Measurements from ENCODE around the gene ATP10B.
"Not testable (repeated sequence)": the region's sequence is repeated elsewhere in the genome, so short reads cannot be mapped to it uniquely, and the experiment has no call there.

The ATP10B gene

DNA sequence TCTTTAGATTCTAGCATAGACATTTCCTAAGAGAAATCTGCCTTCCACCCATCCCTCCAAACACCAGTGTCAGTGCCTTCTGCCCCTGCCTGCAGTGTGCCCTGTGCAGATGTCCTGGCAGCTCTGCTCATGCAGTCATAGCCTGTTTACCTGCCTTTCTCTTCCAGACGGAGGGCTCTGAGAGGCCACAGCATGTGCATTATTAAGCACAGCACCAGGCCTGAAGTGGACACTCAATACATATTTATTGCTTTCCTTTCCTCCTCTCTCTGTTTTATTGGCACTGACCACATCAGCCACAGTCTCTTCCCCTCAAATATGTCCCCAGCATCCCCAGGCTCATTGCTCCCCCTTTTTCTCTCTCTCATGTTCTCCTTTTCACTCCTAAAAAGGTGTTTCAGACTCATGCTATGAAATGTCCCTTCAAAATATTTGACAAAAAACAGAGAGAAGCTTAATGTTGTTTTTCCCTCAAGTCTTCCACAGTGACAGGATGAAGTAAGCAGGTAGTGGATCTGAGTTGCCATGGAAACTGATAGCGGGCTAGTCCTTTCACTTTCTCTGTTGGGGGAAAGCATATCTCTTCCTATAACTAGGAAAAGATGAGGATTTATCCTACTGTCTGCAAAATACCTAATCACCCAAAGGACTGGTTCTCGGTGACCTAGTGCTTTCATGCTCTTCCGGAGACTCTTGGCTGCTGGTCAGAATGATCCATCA, 100.9 kb downstream of the ATP10B start:
- no peak for DNase-seq (ENCODE audit: low spot score)

DNA sequence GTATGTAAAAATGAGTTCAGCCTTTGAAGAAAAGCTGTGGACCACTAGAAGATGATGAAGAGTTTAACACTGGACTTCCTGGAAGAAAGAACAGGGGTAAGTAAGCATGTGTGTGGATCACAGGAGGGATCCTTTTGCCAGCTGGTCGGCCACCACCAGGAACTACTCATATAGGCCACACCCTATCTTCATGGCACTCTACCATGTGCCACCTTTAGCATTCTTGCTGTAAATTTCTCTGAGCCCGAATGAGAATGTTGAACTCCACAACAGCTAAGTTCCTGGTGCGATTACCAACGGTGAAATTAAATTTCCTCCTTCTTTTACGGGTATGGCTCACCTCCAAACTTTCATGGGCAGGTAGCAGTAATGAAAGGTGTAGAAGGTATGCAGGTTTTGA, 102.3 kb downstream of the ATP10B start:
- DNase-seq (ENCODE audit: low spot score) = no peak

DNA sequence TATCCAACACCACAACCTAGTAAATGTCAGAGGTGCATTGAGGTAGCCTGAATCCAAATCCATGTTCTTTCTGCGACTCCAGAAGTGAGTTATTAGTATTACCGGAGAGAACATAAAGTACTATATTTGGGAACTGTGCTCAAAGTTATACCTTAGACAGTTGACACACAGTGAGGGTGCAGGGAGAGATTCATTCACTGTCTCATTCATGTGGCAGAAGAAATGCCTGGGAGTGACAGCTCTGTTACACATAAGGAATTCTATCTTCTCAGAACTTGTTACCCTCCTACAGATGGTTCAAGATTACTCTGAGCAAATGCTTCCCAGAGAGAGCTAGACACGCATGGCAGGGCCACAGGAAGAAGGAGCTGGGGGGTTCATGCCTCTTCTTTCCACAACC, 103.0 kb downstream of the ATP10B start:
- no peak for DNase-seq (ENCODE audit: low spot score)

DNA sequence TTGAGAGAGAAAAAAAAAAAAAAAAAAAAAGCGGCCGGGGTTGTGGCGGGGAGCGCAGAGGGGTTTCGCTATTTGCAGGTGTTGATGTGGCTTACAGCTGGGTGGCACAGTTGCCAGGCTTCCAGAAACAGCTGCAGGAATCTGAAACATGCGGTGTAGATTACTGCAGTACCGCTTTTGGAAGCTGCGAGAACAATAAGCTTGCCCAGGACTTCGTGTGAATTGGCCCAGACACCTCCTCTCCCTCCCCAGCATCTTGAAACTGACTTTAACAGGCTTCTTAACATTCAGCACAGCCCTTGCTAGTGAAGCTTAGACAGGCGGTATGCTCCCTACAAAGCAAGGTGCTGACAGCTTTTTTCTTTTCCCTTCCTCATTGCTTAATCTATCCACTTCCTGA, 104.0 kb downstream of the ATP10B start:
- no peak for DNase-seq (ENCODE audit: low spot score)

DNA sequence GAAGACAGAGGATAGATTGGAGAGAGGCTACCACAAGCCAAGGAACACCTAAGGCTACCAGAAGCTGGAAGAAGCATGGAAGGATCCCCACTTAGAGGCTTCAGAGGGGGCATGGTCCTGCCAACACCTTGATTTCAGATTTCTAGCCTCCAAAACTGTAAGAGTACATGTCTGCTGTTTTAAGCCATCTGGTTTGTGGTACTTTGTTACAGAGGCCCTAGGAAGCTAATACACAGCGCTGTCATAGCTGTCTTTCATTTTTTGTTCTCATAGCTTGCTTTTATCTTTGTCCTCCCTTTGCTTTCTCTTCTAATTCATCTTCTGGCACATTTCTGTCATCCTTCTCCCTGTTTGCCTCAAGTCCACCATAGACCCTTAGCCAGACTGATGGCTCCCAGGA, 104.5 kb downstream of the ATP10B start:
- DNase-seq (ENCODE audit: low spot score) = no peak

DNA sequence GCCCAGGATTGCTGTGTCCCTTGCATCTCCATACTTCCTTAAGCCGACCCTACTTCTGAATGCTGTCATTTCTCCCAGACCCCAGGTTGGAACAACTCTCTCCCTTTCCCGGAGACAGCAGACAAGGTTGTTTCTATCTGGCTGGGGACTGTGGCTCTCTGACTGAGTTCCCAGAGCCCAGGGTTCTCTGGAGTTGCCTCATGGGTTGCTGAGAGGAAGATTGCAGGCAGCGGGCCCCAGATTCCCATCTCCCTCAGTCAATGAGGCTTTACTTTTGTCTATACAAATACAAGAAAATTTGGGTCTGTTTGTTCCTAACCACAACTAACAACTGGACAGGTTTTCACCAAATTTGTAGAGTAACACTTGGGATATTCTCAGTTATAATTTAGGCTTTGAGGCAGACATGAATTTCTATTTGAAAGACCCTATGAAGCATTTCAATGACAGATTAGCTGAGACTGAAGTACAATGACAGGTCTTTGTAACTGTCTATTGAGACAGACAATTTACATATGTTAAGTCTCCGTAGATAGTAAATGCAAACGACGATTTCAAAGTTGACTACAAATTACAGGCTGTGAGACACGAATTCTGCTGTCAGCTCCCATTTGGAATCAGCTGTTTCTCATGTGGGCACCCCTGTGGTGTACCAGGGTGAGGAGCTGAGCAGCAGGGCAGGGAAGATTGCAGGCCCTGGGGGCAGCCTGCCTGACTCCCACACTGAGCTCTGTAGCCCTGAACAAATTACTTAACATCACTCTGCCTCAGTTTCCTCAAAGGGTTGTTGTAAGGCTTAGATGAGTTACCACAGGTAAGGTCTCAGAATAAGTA, 107.5 kb downstream of the ATP10B start:
- DNase-seq (ENCODE audit: low spot score) = no peak

DNA sequence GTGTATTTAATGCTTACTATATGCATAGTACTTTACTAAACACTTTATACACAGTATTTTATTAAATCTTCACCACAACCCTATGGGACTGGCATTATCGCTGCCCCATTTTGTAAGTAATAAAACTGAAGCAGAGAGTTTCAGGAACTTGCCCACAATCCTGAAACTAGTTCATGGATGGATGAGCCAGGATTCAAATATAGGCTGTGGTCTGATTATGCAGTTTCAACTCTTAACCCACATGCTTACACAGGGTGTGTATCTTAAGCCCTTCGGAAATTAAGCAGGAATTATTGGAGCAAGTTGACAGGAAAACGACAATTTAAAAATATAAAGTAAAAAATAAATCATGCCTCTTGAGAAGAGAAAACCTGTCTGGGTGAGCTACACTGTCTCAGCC, 109.0 kb downstream of the ATP10B start:
- DNase-seq (ENCODE audit: low spot score) = peak; percentile 42

DNA sequence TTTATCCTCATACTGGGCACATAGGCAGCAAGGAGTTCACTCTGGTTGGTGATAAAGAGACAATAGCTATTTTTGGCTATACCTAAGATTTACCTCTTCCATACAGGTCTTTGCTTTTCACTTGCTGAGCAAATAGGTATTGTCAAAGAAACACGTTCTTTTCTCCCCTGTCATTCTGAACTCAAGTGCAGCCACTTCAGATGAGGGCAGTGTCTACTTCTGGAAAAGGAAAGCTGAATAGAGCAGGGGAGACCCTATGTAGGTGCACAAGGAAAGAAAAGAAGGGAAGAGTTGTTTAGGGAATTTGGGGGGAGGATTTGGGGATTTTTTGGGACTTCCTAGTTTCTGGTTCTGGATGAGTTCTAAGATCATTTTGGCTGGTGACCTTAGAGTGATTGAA, 109.6 kb downstream of the ATP10B start:
- DNase-seq (ENCODE audit: low spot score) = no peak

DNA sequence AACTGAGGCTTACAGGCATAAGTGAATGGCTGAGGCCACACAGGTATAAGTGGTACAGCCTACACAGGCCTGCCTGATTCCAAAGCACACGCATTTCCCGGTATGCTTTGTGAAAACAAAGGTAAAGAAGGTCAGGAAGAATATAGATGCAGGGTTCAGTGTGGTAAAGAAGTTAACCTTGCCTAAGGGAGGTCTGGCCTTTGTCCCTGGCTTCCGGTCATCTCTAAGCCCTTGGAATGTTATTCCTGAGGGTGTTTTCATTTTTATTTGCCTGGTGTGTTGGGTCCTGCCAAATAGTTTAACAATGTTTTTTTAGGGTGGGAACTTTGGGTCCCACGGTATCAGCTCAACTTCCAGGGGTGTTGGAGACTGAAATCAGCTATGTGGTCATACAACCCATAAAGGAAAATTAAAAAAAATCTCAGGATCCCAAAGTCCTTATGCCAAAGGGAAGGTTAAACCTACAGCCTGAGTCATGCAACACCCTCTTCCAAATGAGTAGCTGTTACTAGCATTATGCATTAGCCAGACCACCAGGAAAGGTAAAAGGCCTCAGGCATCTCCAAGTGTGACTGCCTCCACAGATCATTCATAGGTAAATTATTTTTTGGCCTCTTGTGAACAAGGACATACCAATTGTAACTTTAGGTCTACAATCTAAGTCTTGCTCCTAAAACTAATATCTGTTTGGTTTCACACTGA, 124.6 kb downstream of the ATP10B start:
- DNase-seq (ENCODE audit: low spot score) = peak; percentile 20

DNA sequence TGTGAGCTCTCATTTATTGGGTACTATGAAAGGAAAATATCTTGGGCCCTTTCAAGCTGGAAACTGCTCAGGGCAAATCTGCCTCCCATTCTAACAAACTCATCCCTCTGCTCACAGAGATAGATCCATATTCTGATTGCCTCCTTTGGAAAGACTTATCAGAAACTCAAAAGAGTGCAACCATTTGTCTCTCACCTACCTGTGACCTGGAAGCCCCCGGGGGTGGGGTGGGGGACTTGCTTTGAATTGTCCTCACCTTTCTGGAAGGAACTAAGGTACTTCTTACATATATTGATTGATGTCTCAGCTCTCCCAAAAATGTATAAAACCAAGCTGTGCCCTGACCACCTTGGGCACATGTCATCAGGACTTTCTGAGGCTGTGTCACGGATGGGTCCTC, 125.3 kb downstream of the ATP10B start:
- DNase-seq (ENCODE audit: low spot score) = no peak

DNA sequence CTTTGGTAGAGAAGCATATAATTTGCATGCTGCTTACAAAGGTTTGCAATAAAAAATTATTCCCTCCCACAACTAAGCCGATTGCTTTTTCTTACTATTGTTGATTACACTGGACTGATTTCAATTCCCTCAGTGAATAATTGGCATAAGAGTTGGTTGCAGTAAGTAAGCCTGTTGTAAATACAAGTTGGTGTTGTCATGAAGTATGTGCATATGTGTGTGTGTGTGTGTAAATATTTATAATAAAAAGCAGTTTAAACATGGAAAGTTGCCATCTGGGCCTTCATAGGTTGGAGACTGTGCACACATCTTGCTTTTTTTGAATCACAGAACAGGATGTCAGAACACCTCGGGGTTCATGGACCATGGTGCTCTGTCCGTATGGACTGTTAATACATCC, 131.2 kb downstream of the ATP10B start:
- no peak for DNase-seq (ENCODE audit: low spot score)

DNA sequence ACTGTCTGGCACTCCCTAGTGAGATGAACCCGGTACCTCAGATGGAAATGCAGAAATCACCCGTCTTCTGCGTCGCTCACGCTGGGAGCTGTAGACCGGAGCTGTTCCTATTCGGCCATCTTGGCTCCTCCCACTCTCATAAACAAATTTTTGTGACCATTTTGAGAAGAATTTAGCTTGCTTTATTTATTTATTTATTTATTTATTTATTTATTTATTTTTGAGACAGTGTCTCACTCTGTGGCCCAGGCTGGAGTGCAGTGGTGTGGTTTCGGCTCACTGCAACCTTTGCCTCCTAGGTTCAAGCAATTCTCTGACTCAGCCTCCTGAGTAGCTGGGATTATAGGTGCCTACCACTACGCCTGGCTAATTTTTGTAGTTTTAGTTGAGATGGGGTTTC, 136.5 kb downstream of the ATP10B start:
- DNase-seq (ENCODE audit: low spot score) = not testable (repeated sequence)

DNA sequence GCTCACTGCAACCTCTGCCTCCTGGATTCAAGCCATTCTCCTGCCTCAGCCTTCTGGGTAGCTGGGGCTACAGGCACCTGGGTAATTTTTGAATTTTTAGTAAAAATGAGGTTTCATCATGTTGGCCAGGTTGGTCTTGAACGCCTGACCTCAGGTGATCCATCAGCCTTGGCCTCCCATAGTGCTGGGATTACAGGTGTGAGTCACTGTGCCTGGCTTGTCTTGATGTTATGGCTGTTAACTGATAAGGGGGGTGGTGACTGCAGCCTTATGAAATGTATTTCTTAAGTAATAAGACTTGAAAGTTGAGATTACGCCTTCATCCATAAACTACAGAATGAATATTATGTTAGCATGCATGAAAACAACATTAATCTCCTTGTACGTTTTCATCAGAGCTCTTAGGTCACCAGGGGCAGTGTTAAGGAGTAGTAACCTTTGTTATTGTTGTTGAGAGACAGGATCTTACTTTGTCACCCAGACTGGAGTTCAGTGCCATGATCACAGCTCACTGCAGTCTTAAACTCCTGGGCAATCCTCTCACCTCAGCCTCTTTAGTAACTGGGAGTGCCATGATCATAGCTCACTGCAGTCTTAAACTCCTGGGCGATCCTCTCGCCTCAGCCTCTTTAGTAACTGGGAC, 148.3 kb downstream of the ATP10B start:
- no peak for DNase-seq (ENCODE audit: low spot score)

DNA sequence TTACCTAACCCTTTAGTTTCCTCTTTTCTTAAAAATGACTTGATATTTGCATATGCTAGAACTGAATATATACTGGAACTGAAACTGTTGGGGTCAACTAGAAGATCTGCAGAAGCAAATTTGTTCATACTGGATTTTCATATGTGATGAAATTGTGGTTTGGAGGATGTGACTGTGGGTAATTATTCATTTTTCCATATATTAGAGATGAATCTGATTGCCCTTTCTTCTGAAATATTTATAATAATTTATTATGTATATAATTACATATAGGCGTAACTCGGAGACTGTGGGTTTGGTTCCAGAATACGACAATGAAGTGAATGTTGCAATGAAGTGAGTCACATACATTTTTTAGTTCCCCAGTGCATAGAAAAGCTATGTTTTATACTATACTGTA, 149.1 kb downstream of the ATP10B start:
- no peak for DNase-seq (ENCODE audit: low spot score)

DNA sequence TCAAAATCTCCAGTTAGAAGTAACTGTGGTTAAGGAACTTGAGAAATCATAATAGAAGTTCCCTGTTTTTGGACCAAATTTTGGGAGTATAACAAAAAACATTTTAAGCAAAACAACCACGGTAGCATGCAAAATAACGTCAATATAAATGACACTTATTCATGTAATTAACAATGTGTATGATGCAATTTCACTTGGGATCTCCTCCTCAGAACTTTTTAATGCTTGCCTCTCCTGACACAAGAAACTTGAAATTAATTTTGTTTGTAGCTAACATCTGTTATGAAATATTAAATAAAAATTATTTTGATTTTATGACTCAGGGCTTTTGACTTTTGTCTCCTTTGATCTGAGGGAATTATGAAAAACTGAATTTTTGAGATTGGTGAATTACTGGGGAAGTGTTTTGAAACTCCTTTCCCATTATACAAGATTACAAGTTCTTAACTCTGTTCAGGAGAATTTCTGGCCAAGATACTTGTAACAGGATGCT, 149.7 kb downstream of the ATP10B start:
- no peak for DNase-seq (ENCODE audit: low spot score)

DNA sequence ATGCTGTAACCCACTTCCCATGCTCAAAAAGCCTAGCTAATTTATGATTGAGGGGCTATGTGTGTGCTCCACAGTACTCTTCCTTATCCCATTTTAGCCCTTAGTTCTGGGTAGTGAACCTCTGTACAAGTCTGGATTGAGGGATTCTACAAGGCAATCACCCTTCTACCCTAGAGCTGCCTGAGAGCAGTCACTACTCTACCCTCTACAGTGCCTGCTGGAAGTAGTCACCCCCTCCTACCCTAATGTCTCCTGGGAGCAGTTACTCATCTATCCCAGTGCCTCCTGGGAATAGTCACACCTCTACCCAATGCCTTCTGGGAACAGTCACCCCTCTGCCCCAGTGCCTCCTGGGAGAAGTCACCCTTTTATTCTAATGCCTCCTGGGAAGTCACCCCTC, 150.6 kb downstream of the ATP10B start:
- DNase-seq (ENCODE audit: low spot score) = no peak

DNA sequence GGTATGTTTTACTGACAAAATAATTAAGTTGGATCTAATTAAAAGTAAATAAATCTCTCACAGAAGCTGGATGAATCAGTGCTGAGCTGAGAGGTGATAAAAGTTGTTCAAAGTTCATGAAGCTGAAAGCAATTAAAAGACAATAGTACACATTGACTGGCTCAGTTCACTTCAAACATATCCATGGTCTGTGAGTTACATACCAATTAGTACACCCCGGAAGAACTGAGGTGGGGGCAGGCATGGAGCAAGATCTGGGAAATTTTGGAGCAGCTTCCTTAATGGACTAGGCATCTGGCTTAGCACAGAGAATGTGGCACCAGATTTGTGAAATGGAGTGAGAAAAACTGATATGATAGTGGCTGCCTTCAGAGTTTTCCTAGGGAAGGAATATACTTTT, 152.7 kb downstream of the ATP10B start:
- DNase-seq (ENCODE audit: low spot score) = peak; percentile 25

DNA sequence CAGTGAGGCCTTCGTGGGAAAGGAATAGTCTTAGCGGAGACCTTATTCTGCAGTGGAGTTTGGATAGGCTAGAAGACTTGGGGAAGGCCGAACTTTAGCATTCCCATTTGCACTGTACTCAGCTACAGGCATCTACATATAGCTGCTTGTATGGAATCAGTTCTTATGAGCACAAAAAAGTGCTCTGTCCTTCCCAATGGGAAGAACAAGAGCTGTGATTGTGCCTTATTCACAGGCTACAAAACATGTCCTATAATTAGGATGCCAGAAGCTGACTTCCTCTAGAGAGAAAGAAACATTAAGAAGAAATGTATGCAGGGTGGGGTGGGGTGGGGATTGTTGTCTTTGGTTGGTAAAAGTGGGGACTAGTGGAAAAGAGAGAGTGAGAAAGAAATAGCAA, 154.7 kb downstream of the ATP10B start:
- no peak for DNase-seq (ENCODE audit: low spot score)

DNA sequence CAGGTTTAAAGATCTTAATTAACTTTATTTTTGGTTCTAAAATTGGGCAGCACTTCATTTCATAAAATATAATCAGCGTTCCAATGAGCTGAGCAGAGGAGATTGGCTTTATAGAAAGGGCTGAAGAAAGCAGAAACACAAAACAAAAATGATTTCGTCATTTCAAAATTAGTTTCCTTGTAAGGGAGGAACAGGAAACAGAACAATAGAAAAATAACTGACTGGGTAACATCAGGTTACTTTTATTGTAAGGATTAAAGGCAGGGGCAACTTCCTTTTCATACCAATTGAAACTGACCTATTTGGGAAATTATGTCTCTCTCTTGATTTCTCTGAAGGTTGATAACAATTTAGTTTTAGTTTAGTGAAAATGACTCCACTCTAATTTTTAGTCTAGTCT, 157.1 kb downstream of the ATP10B start:
- no peak for DNase-seq (ENCODE audit: low spot score)

DNA sequence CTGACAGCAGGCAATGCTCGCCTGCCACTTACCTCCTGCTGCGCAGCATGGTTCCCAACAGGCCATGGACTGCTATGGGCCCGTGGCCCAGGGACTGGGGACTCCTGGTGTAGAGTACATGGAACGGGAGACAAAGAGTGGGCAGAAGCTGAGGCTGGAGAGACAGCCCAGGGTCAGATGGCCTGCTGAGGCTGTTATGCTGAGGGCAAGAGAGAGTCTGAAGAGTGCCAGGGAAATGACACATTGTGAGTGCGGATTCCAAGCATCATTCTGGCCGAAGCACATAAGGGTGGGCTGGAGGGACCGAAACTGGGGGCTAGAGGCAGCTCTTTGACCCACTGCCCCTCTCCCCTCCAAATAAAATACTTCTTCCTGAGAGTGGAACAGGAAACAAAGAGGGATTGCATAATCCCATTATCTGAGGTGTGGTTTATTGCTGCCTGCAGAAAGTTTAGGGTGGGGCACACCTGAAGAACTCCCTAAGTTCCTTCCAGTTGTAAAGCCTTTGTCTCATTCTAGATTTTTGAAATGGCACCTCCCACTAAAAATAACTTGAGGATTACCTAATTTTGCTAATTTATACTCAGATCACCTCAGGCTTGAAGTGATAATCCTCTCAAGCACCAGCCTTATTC, 158.1 kb downstream of the ATP10B start:
- no peak for DNase-seq (ENCODE audit: low spot score)

DNA sequence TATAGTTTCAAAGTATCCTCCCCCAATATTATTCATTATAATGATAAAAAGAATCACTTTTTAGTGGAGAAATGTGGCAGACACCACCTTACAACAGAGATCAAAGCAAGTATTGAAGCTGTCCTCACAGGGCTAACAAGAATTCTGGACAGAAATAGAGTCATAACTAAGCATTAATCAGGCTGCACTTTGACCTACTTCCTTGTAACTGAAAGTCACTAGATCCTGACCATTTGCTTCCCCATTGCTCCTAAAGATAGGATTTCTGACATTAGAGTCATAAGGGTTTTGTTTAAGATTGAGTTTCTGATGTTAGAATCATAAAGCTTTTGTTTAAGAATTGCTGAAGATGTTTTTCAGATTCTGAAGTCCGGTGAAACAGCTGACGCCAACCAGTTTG, 159.7 kb downstream of the ATP10B start:
- peak; percentile 38 for DNase-seq (ENCODE audit: low spot score)

DNA sequence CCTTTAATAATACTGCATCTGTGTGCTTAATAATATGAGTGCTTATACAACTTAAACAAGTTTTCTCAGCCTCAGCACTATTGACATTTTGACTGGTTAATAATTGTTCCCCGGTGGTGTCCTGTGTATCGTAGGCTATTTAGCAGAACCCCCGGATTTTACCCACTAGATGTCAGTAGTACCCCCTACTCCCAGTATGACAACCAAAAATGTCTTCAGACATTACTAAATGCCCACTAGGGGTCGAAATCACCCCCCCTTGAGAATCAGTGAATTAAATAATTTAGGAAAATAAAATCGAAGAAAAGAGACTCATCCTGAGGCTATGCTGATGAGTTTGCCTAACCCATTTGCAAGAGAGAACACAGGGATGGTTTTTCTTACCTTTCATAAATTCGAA, 166.3 kb downstream of the ATP10B start:
- DNase-seq (ENCODE audit: low spot score) = peak; percentile 12

All from kidney tubule cell (primary cell).